Right lung (tissue), 5 donors: Measurements from ENCODE around the gene NDUFS6. TPM values are rescaled to one million over a fixed set of nuclear protein-coding genes. Genes with fewer than 3 reads are reported as not detected.
A peak's percentile ranks its signal among the peaks of the same experiment; 100 is the strongest.
"Not testable (repeated sequence)": the region's sequence is repeated elsewhere in the genome, so short reads cannot be mapped to it uniquely, and the experiment has no call there.

ENCODE experiments used
- DNase-seq, 2 donors: peaks; one replicate each; pipeline ENCODE4 v3.0.0-alpha.2; 2013
- polyA plus RNA-seq, 5 donors: library from polyadenylated mRNA; unstranded; fragments of 120-200 nt; gene quantifications; one replicate each; pipeline versions ENCODE4 v1.2.1 to v1.2.3, GENCODE V29; 2013; ENCODE audit warnings: inconsistent platforms in 1 of 5, low replicate concordance in 1 of 5; ENCODE audit not compliant: insufficient read length in 5 of 5, insufficient read depth in 1 of 5

Gene NDUFS6
- polyA plus RNA-seq, 5 donors, result 29.9 to 67.8 (median 38.1) TPM

- no peak for DNase-seq
Observed at GRCh38 chr5:1796371-1797102, 4.7 kb upstream of the NDUFS6 start.

- no peak for DNase-seq
Observed at GRCh38 chr5:1797103-1797800, 4.0 kb upstream of the NDUFS6 start.

DNA sequence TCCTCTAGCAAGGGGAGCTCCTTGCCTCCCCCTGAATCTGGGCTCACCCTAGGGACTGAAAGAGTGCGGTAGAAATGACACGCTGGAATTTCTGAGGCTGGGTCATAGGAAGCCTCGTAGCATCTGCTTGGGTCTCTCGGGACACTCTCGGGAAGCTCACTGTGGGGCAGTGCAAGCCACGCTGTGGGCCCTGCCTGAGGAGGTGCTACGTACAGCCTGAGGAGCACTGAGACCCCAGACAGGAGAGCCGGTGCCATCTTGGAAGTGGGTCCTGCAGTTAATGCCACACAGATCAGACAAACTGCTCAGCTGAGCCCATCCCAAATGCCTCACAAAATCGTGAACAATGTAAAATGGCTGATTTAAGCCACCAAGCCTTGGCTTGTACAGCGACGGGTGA lies 3.4 kb upstream of the NDUFS6 start:
- no peak for DNase-seq

GRCh38 chr5:1798589-1798988 lies 2.6 kb upstream of the NDUFS6 start:
- DNase-seq, result not testable (repeated sequence)

DNA sequence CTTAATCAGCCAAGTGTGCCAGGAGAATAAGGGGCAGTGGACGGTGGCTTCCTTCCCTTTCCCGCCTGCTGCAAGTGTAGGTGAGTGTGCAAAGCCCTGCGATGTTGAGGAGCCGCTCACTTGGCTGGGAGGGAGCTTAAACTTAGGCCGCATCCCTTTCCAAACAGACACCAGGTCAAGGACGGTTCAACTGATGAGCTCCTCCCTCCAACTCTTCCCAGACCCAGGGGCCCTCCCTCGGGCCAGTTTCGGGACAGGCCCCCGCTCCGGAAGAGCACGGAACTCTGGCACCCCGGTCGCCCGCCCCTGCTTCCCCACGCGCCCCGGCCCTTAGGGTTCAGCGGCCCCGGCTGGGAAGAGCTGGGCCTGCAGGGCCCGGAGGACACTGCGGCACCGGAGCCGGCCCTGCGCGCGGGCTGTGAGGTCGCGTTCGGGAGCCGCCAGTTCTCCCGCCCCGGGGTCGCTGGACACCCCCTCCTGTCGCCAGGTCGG lies 2.1 kb upstream of the NDUFS6 start:
- no peak for DNase-seq

- DNase-seq, result peak; percentile 90 to 93
Observed at GRCh38 chr5:1799602-1800471, 1.4 kb upstream of the NDUFS6 start, which contains the start of gene MRPL36. Gene MRPL36, minus strand, starts transcription at chr5:1799837. Its CDS starts 902 bp downstream, at chr5:1798935.

DNA sequence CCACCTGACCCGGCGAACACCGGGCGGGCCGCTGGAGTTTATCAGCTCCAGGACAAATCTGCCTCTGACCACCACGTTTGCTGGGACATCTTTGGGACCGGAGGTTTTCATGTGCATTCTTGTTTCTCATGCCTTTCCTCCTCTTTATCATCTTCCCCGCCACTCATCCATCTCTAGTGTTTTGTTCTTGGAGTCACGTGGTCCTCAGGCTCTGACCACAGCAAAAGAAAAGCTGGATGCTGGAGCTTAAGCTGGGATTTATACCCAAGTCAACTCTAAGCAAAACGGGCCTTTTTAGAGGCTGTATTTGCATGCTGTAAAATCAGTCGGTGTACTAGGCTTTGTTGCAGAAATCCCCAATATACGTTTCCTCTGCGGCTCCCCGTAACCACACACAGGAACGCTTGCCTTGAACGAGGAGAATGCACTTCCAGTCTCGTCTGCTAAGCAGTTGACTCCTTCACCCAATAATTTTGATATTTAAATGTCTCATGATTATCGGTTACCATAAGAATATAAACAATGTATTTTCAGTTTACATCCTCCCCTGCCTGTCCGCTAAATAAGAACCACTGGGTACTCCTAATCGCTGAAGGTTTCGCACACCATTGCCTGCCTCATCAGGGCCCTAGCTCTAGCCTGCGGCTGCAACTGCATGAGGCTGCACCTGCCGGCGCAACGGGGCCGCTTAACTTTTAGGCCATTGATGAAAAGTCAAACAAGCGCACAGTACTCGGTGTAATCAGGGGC lies 560 bp upstream of the NDUFS6 start:
- peak in 1 of 2 donors; percentile 42 for DNase-seq

- no peak for DNase-seq
Observed at GRCh38 chr5:1801967-1802295, 724 bp downstream of the NDUFS6 start.

- no peak for DNase-seq
Observed at GRCh38 chr5:1803192-1803591, 2.0 kb downstream of the NDUFS6 start.

- DNase-seq, result no peak
Observed at GRCh38 chr5:1804001-1804690, 2.9 kb downstream of the NDUFS6 start.

- no peak for DNase-seq
Observed at GRCh38 chr5:1805326-1805725, 4.1 kb downstream of the NDUFS6 start.

GRCh38 chr5:1805736-1806135 lies 4.5 kb downstream of the NDUFS6 start:
- no peak for DNase-seq

- DNase-seq, result no peak
Observed at GRCh38 chr5:1806199-1806598, 5.0 kb downstream of the NDUFS6 start.

DNA sequence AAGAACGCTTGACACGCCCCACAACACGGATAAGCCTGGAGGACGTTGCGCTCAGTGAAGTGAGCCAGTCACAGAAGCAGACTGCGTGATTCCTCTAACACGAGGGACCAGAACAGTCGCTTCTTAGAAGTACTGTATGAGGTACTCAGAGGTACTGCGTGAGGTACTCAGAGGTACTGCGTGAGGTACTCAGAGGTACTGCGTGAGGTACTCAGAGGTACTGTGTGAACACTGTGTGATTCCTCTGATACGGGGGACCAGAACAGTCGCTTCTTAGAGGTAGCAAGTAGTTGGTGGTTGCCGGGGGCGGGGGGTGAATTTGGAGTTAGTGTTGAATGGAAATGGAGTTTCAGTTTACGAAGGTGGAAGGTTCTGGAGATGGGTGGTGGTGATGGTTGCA lies 5.8 kb downstream of the NDUFS6 start:
- DNase-seq, result no peak

DNA sequence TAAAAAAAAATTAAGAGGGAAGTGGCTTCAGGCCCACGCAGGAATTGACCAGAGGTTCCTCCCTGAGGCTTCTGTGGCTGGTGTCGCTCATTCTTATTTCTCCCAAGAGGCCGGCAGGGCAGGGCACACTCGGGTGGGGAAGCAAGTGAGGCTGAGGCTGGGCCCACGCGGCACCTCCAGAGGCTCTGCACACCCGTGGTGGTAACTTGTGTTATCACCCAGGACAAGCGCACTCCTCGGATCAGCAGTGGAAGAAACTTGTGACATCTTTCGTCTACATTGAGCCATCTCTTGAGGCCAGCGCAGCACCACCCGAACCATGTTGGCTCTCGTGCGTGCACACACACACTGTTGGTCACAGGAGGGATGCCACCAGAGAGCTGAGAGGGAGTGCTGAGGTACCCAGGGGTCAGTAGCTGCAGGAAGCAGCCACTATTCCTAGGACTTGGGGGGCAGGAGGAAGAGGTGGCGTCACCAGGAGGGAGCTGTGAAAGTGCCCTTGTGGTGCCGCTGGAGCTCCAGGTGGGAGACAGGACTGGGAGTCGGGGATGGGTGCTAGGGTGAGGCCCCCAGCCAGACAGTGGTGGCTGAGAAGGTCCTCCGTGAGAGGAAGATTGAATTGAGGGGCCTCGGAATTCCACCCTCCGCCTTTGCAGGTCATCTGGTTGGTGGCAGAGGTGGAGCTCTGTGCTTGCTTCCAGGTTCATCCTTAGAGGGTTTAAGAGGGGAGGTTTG lies 6.4 kb downstream of the NDUFS6 start:
- DNase-seq, result no peak

GRCh38 chr5:1808439-1808838 lies 7.2 kb downstream of the NDUFS6 start:
- no peak for DNase-seq

DNA sequence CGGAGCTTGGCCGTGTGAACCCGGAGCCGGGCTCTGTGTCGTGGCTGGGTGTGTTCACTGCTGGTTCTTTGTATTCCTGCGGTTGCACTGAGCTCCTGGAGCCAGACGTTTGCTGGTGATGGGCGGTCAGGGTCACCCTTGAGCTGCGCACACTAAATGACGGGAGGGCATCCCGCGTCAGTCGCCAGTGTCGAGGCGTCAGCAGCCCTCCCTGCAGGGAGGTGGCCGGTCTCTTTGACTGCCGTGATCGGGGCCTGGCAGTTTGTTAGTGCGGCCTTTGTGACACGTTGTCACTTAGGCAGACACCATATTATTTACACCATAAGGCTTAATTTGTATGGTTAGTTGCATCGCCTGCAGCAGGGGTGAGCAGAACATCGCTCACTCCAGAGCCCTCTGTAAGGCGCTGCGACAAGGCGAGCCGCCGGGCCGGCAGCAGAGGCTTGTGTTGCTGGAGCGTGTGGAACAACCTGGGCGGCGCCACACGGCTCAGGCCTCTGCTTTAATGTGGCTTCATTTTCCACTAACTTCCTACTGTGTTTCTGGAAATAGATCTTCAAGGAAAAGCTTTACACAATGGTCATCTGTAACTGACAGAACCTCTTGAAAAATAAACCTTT lies 8.3 kb downstream of the NDUFS6 start:
- no peak for DNase-seq

DNA sequence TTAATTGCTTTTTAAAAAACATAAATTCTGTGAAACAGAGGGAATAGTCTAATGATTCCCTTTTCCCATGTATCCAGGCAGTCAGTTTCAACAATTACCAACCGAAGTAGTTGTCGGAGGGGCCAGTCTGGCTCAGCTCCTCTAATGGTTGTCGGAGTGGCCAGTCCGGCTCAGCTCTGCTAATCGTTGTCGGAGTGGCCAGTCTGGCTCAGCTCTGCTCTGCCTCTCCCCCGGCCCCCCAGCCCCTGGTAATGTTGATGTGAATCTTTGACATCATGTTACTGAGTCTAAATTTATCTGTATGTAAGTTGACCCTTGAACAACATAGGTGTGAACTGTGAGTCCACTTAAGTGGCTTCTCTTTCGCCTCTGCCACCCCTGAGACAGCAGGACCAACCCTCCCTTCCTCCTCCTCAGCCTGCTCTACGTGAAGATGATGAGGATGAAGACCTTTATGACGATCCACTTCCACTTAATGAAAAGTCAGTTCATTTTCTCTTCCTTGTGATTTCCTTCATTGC lies 9.4 kb downstream of the NDUFS6 start:
- no peak for DNase-seq
